ENCODE data around the gene AGBL4. TPM values are rescaled to one million over a fixed set of nuclear protein-coding genes. Genes with fewer than 3 reads are reported as not detected.
"Not testable (repeated sequence)": the region's sequence is repeated elsewhere in the genome, so short reads cannot be mapped to it uniquely, and the experiment has no call there.

AGBL4 gene
- total RNA-seq, 1 donor from 2014 or later = not detected

GRCh38 chr1:49817681-49818080, 206.1 kb downstream of the AGBL4 start:
- no peaks in the 10 kb centered on the region for H3K27me3 ChIP-seq
- H3K4me1 ChIP-seq = no peaks in the 10 kb centered on the region
- H3K9me3 ChIP-seq = no peaks in the 10 kb centered on the region
- intact Hi-C loops (cut with DNase I) = no loop called here
- no peak overlapping the region for H3K4me3 ChIP-seq
- no peak for TF ChIP-seq CTCF (IDR thresholded peaks at IDR 0.05)
- H3K36me3 ChIP-seq = no peaks in the 10 kb centered on the region
- H3K27ac ChIP-seq = no peak overlapping the region
- ATAC-seq = no peak
- no peak for DNase-seq

- H3K27ac ChIP-seq; H3K36me3 ChIP-seq; H3K9me3 ChIP-seq; H3K4me1 ChIP-seq; intact Hi-C loops (cut with DNase I); H3K4me3 ChIP-seq; DNase-seq; ATAC-seq; H3K27me3 ChIP-seq: not testable (repeated sequence)
Observed at GRCh38 chr1:49787013-49787412, 236.7 kb downstream of the AGBL4 start.

- no peaks in the 10 kb centered on the region for H3K27me3 ChIP-seq
- TF ChIP-seq CTCF (IDR thresholded peaks at IDR 0.05) = no peak
Observed at GRCh38 chr1:49765034-49765433, 258.7 kb downstream of the AGBL4 start.

DNA sequence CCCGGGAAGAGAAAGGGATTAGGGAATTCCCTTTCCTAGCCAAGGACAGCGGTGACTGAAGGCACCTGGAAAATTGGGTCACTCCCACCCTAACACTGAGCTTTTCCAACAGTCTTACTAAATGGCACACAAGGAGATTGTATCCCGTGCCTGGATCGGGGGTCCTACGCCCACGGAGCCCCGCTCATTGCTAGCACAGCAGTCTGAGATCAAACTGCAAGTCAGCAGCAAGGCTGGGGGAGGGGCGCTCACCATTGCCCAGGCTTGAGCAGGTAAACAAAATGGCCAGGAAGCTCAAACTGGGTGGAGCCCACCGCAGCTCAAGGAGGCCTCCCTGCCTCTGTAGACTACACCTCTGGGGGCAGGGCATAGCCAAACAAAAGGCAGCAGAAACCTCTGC, 285.6 kb downstream of the AGBL4 start:
- H3K27me3 ChIP-seq; H3K9me3 ChIP-seq; intact Hi-C loops (cut with DNase I); DNase-seq; H3K4me3 ChIP-seq; ATAC-seq; H3K27ac ChIP-seq; H3K36me3 ChIP-seq; H3K4me1 ChIP-seq: not testable (repeated sequence)

More at GRCh38 chr1:49765034-49765433, 258.7 kb downstream of the AGBL4 start:
- Histone ChIP-seq H3K27ac (no peak overlapping the region), H3K4me3 (no peak overlapping the region), H3K9me3 (no peaks in the 10 kb centered on the region), H3K4me1 (no peaks in the 10 kb centered on the region), H3K36me3 (no peaks in the 10 kb centered on the region)
- no peak for ATAC-seq
- DNase-seq = no peak
- intact Hi-C loops (cut with DNase I) = no loop called here

DNA sequence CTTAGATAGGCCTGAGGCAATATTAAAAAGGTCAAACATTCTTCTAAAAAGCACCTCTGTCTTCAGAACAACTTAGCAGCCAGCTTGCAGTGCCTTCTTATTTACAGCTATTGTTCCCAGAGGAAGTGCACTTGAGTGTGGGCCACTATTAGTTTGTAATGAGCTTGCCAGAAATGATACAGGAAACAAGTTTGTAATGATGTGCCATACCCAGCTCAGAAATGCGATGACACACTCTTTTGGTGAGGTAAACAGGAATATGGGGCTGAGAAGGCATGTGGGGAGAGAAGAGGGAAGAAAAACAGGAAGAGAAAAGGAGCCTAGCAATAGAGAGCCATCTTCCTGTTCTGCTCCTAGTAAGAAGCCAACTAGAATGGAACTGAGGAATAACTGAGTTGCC, 295.4 kb downstream of the AGBL4 start:
- Histone ChIP-seq H3K36me3 (no peaks in the 10 kb centered on the region), H3K4me1 (no peaks in the 10 kb centered on the region), H3K27me3 (no peaks in the 10 kb centered on the region), H3K9me3 (no peaks in the 10 kb centered on the region), H3K4me3 (no peak overlapping the region), H3K27ac (no peak overlapping the region)
- ATAC-seq (no peak), DNase-seq (no peak)
- TF ChIP-seq CTCF (IDR thresholded peaks at IDR 0.05) = no peak
- intact Hi-C loops (cut with DNase I) = no loop called here

GRCh38 chr1:49723662-49724061, 300.1 kb downstream of the AGBL4 start:
- no peak for DNase-seq
- Histone ChIP-seq H3K36me3 (no peaks in the 10 kb centered on the region), H3K4me1 (no peaks in the 10 kb centered on the region), H3K27me3 (no peaks in the 10 kb centered on the region), H3K27ac (no peak overlapping the region), H3K4me3 (no peak overlapping the region), H3K9me3 (no peaks in the 10 kb centered on the region)
- intact Hi-C loops (cut with DNase I) = no loop called here
- TF ChIP-seq CTCF (IDR thresholded peaks at IDR 0.05) = no peak
- no peak for ATAC-seq

DNA sequence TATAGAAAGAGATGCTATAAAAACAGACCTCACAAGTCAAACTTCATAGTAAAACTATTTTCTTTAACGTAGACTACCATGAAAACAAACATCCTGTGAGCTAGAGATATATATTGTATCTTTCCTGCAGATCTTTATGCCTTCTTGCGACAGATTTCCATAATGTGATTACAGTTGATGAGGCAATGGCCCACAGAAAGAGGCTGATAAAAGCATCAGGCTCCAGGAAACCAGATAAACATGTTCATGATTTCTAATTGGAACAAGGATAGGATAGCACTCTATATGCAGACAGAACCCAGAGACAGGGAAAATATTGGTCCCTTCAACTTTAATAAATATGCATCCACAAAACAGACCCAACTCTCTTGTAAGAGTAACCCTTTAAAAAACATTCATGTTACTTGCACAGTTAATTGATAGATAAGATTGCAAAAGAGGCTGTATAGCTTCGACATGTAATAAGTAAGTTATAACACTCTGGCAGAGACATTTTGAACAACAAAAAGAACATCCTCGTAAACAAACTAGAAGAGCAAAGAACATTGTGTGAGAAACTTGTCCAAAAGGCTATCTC, 329.4 kb downstream of the AGBL4 start:
- ATAC-seq = no peak
- intact Hi-C loops (cut with DNase I) = no loop called here

More for the DNA sequence above, 329.4 kb downstream of the AGBL4 start:
- Histone ChIP-seq H3K9me3 (no peaks in the 10 kb centered on the region), H3K27me3 (no peaks in the 10 kb centered on the region), H3K27ac (no peak overlapping the region), H3K36me3 (no peaks in the 10 kb centered on the region), H3K4me1 (no peaks in the 10 kb centered on the region), H3K4me3 (no peak overlapping the region)
- DNase-seq = no peak
- TF ChIP-seq CTCF (IDR thresholded peaks at IDR 0.05) = no peak

Measured in upper lobe of right lung (tissue), 1 donor.